ENCODE data around the gene TOP2A. TPM values are rescaled to one million over a fixed set of nuclear protein-coding genes. Genes with fewer than 3 reads are reported as not detected.
"Not testable (repeated sequence)": the region's sequence is repeated elsewhere in the genome, so short reads cannot be mapped to it uniquely, and the experiment has no call there.

Gene TOP2A
- total RNA-seq, 4 donors from 2014 or later, result 0.40 to 4.3 (median 0.79) TPM

DNA sequence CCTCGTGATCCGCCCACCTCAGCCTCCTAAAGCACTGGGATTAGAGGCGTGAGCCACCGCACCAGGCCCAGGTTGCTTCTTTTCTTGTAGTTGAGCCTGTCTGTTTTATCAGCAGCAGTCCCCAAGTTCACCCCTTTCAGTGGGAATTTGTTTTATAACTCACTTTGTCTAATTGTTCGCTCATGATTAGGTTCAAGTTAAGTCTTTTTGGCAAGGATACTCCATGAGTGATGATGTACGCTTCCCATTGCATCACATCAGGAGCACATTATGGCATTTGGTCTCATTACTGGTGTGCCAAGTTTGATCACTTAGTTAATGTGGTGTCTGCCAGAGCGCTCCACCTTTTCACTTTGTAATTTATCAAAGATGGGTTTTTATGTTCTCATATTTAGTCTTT lies 38.7 kb downstream of the TOP2A start:
- H3K27me3 ChIP-seq, result peaks cover 10% of the 10 kb centered on the region
- TF ChIP-seq, protein P1, sequence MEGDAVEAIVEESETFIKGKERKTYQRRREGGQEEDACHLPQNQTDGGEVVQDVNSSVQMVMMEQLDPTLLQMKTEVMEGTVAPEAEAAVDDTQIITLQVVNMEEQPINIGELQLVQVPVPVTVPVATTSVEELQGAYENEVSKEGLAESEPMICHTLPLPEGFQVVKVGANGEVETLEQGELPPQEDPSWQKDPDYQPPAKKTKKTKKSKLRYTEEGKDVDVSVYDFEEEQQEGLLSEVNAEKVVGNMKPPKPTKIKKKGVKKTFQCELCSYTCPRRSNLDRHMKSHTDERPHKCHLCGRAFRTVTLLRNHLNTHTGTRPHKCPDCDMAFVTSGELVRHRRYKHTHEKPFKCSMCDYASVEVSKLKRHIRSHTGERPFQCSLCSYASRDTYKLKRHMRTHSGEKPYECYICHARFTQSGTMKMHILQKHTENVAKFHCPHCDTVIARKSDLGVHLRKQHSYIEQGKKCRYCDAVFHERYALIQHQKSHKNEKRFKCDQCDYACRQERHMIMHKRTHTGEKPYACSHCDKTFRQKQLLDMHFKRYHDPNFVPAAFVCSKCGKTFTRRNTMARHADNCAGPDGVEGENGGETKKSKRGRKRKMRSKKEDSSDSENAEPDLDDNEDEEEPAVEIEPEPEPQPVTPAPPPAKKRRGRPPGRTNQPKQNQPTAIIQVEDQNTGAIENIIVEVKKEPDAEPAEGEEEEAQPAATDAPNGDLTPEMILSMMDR (IDR thresholded peaks at IDR 0.05), result no peak
- TF ChIP-seq EP300 (IDR thresholded peaks at IDR 0.05) (no peak), POLR2A (IDR thresholded peaks at IDR 0.05) (no peak), POLR2AphosphoS5 (IDR thresholded peaks at IDR 0.05) (no peak)
- H3K4me3 ChIP-seq, result no peak overlapping the region
- no peak overlapping the region for H3K27ac ChIP-seq
- ATAC-seq, result no peak
- H3K4me1 ChIP-seq, result no peaks in the 10 kb centered on the region
- H3K36me3 ChIP-seq, result no peaks in the 10 kb centered on the region
- 84 to 93% methylated on average over 4 to 5 of the region's 7 CpGs for WGBS, 2 donors (ENCODE audit: low coverage in 1 of 2)
- no peaks in the 10 kb centered on the region for H3K9me3 ChIP-seq

GRCh38 chr17:40377832-40378231 lies 39.9 kb downstream of the TOP2A start:
- H3K9me3 ChIP-seq, result no peaks in the 10 kb centered on the region

GRCh38 chr17:40376541-40376940 lies 41.2 kb downstream of the TOP2A start:
- not testable (repeated sequence) for ATAC-seq, H3K27ac ChIP-seq, H3K4me1 ChIP-seq, H3K36me3 ChIP-seq, H3K4me3 ChIP-seq, H3K9me3 ChIP-seq, H3K27me3 ChIP-seq
- WGBS, 2 donors (ENCODE audit: low coverage in 1 of 2), result 50% methylated on average over 3 of the region's 6 CpGs; no CpG with 5 or more reads in 1 of the 2 donors

More at GRCh38 chr17:40377832-40378231, 39.9 kb downstream of the TOP2A start:
- H3K27ac ChIP-seq, result no peak overlapping the region
- no peaks in the 10 kb centered on the region for H3K4me1 ChIP-seq
- no peaks in the 10 kb centered on the region for H3K36me3 ChIP-seq
- ATAC-seq, result no peak
- peaks cover 7% of the 10 kb centered on the region for H3K27me3 ChIP-seq
- no peak for TF ChIP-seq POLR2AphosphoS5 (IDR thresholded peaks at IDR 0.05)
- no peak for TF ChIP-seq EP300 (IDR thresholded peaks at IDR 0.05)
- TF ChIP-seq, protein P1 (IDR thresholded peaks at IDR 0.05), result no peak
- TF ChIP-seq POLR2A (IDR thresholded peaks at IDR 0.05), result no peak
- 83 to 86% methylated on average over 6 to 13 of the region's 13 CpGs for WGBS, 2 donors (ENCODE audit: low coverage in 1 of 2)
- no peak overlapping the region for H3K4me3 ChIP-seq

DNA sequence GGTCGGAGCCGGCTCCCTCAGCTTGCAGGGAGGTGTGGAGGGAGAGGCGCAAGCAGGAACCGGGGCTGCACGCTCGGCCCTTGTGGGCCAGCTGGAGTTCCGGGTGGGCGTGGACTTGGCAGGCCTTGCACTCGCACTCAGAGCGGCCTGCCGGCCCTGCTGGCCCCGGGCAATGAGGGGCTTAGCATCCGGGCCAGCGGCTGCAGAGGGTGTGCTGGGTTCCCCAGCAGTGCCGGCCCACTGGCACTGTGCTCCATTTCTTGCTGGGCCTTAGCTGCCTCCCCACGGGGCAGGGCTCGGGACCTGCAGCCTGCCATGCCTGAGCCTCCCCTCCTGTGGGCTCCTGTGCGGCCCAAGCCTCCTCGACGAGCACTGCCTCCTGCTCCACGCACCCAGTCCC lies 41.9 kb downstream of the TOP2A start:
- H3K4me1 ChIP-seq, H3K27ac ChIP-seq, H3K4me3 ChIP-seq, ATAC-seq, H3K9me3 ChIP-seq, H3K36me3 ChIP-seq, H3K27me3 ChIP-seq: not testable (repeated sequence)
- WGBS, 2 donors (ENCODE audit: low coverage in 1 of 2), result no CpG with 5 or more reads among the region's 21 CpGs

- H3K4me3 ChIP-seq, result no peak overlapping the region
- peaks cover 4% of the 10 kb centered on the region for H3K27me3 ChIP-seq
- WGBS, 2 donors (ENCODE audit: low coverage in 1 of 2), result 81 to 85% methylated on average over 6 to 8 of the region's 14 CpGs
These were observed 42.7 kb downstream of the TOP2A start for GRCh38 chr17:40374821-40375498.

GRCh38 chr17:40373999-40374398 lies 43.7 kb downstream of the TOP2A start:
- H3K9me3 ChIP-seq, result no peaks in the 10 kb centered on the region
- TF ChIP-seq, protein P1 (IDR thresholded peaks at IDR 0.05), result no peak
- TF ChIP-seq POLR2AphosphoS5 (IDR thresholded peaks at IDR 0.05), result no peak
- no peak for TF ChIP-seq EP300 (IDR thresholded peaks at IDR 0.05)
- no peak for TF ChIP-seq POLR2A (IDR thresholded peaks at IDR 0.05)
- H3K4me3 ChIP-seq, result no peak overlapping the region
- H3K27ac ChIP-seq, result no peak overlapping the region
- H3K27me3 ChIP-seq, result peaks cover 4% of the 10 kb centered on the region
- H3K4me1 ChIP-seq, result no peaks in the 10 kb centered on the region
- 78 to 100% methylated on average over 1 to 5 of the region's 8 CpGs for WGBS, 2 donors (ENCODE audit: low coverage in 1 of 2)
- no peak for ATAC-seq
- no peaks in the 10 kb centered on the region for H3K36me3 ChIP-seq

More at GRCh38 chr17:40374821-40375498, 42.7 kb downstream of the TOP2A start:
- no peaks in the 10 kb centered on the region for H3K36me3 ChIP-seq
- no peaks in the 10 kb centered on the region for H3K9me3 ChIP-seq
- TF ChIP-seq POLR2AphosphoS5 (IDR thresholded peaks at IDR 0.05) (no peak), POLR2A (IDR thresholded peaks at IDR 0.05) (no peak), EP300 (IDR thresholded peaks at IDR 0.05) (no peak)
- TF ChIP-seq, protein P1 (IDR thresholded peaks at IDR 0.05), result no peak
- no peak overlapping the region for H3K27ac ChIP-seq
- no peaks in the 10 kb centered on the region for H3K4me1 ChIP-seq
- ATAC-seq, result no peak

Measured in gastroesophageal sphincter (tissue), 4 donors.